GM19240 (cell line): ENCODE measurements around the gene WDR86.
A peak's percentile ranks its signal among the peaks of the same experiment; 100 is the strongest.

Source experiments
- DNase-seq: peaks from one replicate; pipeline ENCODE4 v3.0.0; 2011; ENCODE audit warnings: low spot score; ENCODE audit not compliant: insufficient read length

WDR86 gene

GRCh38 chr7:151380199-151381097, 29.4 kb downstream of the WDR86 start:
- no peak for DNase-seq

DNA sequence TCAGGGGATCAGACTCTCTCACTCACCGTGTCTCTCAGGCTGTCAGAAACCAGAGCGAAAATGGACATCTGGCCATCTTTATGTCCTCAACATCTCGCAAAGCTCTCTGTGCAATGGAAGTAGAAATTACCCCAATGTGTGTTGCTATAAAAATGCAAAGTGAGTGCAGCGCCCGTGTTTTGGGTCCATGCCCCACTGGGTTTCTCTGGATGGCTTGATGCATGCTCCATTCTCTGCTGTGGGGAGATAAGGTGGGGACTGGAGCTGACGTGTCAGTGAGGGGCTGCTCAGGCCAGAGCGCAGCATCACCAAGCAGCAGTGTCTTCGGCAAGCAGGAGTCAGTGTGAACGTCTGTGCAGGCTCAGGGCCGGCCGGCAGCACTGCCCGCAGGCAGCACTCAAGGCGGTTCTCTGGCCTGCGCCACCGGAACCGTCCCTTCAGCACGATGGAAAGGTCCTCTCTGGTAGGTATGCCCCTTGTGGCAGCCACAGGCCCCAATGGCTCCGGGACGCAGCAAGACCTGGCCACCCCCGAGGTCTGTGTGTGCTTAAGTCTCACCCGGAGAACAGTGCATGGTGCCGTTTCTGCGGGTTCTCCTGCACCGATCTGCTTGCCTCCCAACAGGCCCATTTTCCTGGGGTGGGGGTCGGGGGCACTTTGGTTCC, 30.2 kb downstream of the WDR86 start:
- no peak for DNase-seq

DNA sequence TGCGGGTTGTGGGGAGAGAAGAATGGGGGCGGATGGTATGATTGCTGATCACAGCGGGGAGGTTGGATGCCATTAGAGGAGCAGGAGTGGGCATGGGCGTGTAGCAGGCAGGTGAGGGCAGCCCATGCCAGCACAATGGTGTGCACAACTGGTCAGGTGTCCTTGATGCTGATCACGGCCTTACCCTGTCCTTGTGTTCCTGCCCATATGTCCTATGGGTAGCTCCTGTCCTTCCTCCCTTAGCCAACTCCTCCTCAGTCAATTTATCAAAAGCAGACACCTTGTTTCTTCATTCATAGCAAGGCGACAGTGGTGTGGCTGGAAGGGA, 30.7 kb downstream of the WDR86 start:
- no peak for DNase-seq

DNA sequence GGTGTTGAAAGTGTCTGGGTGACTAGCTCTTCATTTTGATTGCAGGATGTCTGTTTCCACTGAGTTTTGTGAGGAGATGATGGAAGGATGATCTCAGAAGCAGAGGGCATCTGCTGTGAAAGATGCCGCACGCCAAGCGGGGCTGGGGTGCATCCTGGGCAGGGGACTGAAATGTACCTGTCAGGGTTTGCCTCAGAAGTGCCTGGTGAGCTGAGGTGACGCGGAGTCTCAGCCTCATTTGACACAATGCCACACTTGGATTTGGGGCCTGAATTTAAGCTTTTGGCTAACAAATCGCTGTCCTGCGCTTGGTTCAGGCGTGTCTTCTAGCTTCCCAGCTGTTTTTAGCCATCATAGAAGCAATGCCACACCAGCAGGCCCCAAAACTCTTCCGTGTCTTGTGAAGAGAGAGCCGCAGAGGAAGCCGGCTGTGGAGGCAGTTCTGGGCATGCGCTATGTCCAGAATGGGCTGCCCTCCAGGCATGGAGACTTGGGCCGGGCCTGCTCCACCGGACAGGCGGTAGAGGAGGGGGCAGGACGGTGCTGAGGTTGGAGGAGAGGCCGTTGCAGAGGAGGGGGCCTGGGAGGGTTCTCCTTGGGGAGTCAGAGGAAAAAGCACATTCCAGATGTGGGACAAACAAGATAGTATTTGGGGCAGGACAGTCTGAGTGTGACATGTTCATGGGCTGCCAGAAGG, 31.2 kb downstream of the WDR86 start:
- DNase-seq, result no peak

DNA sequence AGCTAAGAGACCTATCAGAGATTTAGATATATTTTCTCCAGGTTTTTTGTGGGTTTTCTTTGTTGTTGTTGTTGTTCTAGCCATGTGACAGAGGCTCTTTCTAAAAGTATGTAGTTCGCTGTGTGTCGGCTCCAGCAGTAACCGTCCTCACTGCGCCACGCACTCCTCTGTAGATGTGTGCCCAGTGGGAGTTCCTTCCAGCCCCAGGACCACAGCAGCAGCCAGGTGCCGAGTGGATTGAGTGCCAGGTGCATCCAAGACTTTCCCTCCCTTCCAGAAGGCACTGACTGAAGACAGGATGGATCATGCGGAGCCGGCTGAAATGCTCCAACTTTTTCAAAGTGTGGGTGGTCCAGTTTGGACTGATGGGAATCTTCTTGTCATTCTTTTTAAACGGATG, 31.8 kb downstream of the WDR86 start:
- DNase-seq, result no peak

DNA sequence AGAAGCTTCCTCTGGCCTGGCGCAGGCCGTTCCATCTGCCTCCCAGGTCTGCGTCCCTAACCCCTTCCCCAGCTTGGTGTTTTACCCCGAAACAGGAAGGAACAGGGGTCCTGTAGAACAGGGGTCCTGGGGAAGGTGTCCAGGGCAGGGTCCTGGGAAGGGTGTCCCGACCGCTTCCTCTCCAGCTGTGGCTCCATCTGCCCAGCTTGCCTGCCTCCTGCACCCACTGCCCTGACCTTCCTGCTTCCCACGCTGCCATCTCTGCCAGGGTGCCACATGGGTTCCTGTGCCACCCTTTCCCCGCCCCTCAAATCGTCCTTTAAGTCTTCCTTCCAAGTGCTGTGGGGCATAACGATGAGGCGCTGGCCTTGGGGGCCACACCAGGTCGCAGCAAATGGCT, 32.4 kb downstream of the WDR86 start:
- no peak for DNase-seq

- no peak for DNase-seq
Measured at GRCh38 chr7:151376218-151376902, 33.5 kb downstream of the WDR86 start.

- no peak for DNase-seq
Measured at GRCh38 chr7:151375530-151376217, 34.2 kb downstream of the WDR86 start.

- no peak for DNase-seq
Measured at GRCh38 chr7:151374726-151375125, 35.1 kb downstream of the WDR86 start.

DNA sequence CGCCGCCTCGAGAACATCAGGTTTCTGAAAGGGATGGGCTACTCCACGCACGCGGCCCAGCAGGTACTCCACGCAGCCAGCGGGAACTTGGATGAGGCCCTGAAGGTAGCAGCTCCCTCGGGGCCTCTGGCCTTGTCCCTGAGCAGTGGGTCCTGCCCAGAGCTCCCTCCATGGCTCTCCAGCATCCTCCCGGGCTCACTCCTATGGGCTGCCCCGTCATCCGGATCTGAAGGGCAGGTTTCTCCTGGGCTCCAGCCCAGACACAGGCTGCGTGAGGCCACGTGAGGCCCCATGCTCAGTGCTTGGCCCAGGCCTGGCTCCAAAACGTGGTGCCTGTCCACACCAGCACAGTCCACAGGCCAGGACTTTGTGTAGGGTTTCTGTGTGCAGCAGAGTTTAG, 35.7 kb downstream of the WDR86 start:
- no peak for DNase-seq

DNA sequence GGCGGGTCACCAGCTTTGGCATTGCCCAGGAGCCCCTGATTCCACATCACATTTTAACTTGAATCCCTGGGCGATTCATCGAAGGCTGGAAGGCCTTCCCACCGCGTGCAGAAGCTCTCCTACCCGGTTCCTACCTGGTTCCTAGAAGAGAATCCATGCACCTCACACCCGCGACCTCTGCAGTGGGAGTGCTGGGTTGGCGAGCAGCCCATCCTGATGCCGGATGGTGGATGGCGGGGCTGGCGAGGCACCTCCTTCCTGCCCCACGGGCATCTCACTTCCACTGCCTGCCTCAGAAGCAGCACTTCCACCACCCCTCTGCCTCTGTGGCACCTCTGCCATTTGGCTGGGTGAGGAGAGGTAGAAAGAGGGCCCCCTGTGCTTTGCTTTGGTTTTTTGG, 36.2 kb downstream of the WDR86 start:
- no peak for DNase-seq

DNA sequence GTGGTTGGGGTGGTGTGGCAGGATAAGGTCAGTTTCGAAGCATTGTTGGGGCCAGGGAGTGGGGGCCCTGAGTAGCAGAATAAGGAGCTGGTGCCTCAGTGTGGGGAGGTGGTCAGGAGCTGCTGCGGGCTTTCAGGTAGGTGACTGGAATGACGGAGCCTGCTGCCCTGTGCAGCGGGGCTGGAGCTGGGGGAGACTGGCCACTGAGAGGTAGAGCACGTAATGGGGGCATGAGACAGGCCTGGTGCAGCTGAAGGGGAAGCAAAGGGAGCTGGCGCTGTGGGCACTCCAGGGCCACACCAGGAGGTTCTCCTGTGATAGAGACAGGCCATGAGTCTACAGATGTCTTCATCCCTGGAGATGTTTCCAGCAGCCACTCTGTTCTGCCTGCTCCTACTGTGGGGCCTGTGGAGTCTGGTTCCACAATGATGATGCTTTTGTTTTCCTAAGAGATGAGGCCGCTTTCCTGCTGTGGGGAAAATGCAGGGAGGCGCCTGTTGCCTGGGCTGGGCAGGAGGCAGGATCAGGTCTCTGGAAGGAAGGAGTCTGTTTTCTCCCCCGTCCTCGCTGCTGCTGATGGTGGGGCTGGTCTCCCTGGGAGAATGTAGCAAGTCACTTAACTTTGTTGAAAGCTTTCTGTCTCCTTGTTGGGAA, 37.1 kb downstream of the WDR86 start:
- no peak for DNase-seq

- no peak for DNase-seq
Measured at GRCh38 chr7:151371266-151371665, 38.6 kb downstream of the WDR86 start.

DNA sequence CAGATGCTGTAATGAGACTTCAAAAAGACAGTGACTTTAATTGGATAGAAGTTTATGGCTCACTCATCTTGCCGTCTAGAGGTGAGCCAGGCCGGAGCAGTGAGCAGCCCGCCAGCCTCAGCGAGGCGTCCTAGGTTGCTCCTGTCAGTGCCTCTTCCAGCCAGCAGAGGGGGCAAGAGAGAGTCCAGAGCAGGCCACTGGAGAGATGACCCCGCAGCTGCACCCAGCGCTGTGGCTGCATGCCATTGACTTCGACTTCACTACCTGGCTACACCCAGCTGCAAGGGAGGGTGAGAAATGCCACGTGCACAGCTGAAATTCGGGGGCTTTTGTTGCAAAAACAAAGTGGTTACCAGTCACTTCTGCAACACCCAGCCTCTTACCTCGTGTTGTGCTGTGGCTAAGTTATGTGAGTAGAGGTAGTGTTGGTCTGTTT, 41.7 kb downstream of the WDR86 start:
- DNase-seq, result peak; percentile 81

- DNase-seq, result no peak
Measured at GRCh38 chr7:151367284-151367683, 42.6 kb downstream of the WDR86 start.

- DNase-seq, result no peak
Measured at GRCh38 chr7:151366880-151367222, 43.0 kb downstream of the WDR86 start.

GRCh38 chr7:151366166-151366879, 43.5 kb downstream of the WDR86 start:
- no peak for DNase-seq

DNA sequence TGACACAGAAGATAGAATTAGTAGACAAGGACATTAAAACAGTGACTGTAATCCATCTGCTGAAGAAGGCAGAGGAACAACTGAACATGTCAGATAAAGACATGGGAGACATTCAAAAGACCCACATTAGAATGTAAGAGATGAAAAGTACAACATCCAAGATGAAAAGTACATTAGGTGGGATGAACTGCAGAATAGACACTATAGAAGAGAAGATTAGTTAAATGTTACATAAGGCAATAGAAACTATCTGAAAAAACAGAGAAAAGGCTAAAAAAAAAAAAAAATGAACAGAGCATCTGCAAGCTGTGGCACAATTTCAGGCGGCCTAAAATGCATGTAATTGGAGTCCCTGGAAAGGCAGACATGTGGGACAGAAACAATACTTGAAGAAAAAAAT, 46.7 kb downstream of the WDR86 start:
- DNase-seq, result no peak

DNA sequence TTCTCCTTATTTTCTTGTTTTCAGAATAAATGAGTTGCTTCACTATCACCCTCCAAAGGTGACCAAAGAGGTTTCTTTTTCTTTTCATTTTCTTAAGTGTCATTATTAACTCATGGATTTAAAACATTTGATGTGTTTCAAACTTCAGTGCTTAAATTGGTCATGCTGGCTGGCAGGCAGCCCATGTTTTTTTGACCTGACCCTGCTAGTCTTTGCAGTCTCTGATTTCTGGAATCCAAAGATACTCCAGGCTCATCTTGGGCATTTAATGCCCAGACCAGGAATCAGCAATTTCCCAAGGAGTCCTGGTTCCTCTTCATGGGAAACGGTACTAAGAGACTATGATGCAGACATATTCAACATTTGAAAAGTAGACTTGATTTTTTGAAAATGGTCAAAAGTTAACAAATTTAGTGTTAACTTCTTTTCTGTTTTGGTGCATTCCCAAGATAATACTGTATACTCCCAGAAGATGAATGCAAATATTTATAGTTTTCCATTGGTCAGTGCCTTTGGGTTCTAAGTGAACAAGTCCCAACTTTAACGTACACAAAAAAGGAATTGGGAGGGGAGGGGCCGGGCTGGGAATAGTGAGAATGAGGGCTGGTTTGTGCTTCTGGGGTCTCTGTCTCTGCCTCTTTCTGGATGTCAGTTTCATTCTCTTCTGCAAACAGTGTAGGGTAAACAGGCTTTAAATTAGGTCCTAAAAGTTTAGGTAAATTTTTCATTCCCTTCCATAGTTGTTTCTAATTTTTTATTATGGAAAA, 48.5 kb downstream of the WDR86 start:
- no peak for DNase-seq
